CD4-positive, alpha-beta T cell treated with Interleukin-6 for 4 hours (primary cell): Measurements from ENCODE around the gene CECR2.

Source experiments
- DNase-seq: peaks from one replicate; pipeline ENCODE4 v3.0.0-alpha.2; 2020; ENCODE audit warnings: mixed read lengths

The CECR2 gene

GRCh38 chr22:17368554-17369438 is 464 bp upstream of the CECR2 start:
- peak; percentile 33 for DNase-seq

GRCh38 chr22:17370026-17370765 is 936 bp downstream of the CECR2 start:
- DNase-seq: no peak

- no peak for DNase-seq
Measured at GRCh38 chr22:17370766-17371432, 1.6 kb downstream of the CECR2 start.

- DNase-seq: no peak
Measured at GRCh38 chr22:17371448-17371847, 2.2 kb downstream of the CECR2 start.

GRCh38 chr22:17373855-17374254 is 4.6 kb downstream of the CECR2 start:
- no peak for DNase-seq

GRCh38 chr22:17375914-17376614 is 6.8 kb downstream of the CECR2 start:
- no peak for DNase-seq

- no peak for DNase-seq
Measured at GRCh38 chr22:17376950-17377349, 7.7 kb downstream of the CECR2 start.

GRCh38 chr22:17379944-17380343 is 10.7 kb downstream of the CECR2 start:
- DNase-seq: no peak

- DNase-seq: no peak
Measured at GRCh38 chr22:17380359-17381087, 11.3 kb downstream of the CECR2 start.

GRCh38 chr22:17381192-17381913 is 12.1 kb downstream of the CECR2 start:
- DNase-seq: no peak

- DNase-seq: no peak
Measured at GRCh38 chr22:17384612-17385330, 15.5 kb downstream of the CECR2 start.

GRCh38 chr22:17387356-17387755 is 18.1 kb downstream of the CECR2 start:
- DNase-seq: no peak

- DNase-seq: no peak
Measured at GRCh38 chr22:17388235-17388634, 19.0 kb downstream of the CECR2 start.

- no peak for DNase-seq
Measured at GRCh38 chr22:17390087-17390486, 20.8 kb downstream of the CECR2 start.

GRCh38 chr22:17396516-17396915 is 27.3 kb downstream of the CECR2 start:
- DNase-seq: no peak

- no peak for DNase-seq
Measured at GRCh38 chr22:17397756-17398547, 28.7 kb downstream of the CECR2 start.

- no peak for DNase-seq
Measured at GRCh38 chr22:17400305-17400704, 31.0 kb downstream of the CECR2 start.

GRCh38 chr22:17401728-17402127 is 32.5 kb downstream of the CECR2 start:
- DNase-seq: no peak

- no peak for DNase-seq
Measured at GRCh38 chr22:17402293-17402692, 33.0 kb downstream of the CECR2 start.

GRCh38 chr22:17403906-17404305 is 34.6 kb downstream of the CECR2 start:
- no peak for DNase-seq
